ENCODE data around the gene ERC2.

DNA sequence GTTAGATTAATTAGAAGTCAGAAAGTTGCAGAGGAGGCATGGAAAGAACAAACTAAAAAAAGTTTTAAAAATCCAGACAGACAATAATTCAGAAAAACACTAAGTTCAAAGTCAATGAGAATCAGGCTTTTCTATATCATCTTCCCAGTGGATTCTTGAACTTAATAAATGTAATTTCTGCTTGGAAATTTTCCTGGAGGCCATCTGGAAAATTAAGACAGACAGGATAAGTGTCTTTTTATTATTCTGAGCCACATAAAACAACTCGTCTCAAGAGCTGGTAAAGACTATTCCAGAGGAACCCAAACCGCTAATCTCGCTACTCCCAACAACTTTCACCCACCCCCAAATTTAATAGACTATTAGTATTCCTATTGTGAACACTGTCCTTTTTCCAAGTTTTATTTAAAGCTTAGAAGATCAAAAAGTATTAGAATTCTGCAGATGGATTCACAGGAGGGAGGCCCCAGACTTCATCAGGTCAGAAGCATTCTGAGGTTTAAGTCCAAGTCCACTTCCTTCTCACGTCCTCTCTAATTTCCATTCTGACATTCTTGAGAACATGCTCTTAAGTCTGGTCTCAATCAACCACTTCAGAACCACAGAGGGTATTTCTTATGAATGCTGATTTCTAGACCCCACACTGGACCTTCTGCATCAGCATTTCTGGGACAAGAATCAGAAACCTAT lies 61.3 kb downstream of the ERC2 start:
- no peak for TF ChIP-seq POLR2A (IDR thresholded peaks at IDR 0.05; ENCODE audit: low read depth, low read length)
- TF ChIP-seq POLR2AphosphoS5 (IDR thresholded peaks at IDR 0.05; ENCODE audit: low read depth, low read length) = no peak
- TF ChIP-seq TAF1 (IDR thresholded peaks at IDR 0.05; ENCODE audit: borderline replicate concordance, low read depth, low read length) = no peak

Measured in GM12892 (cell line).